GM08714 (cell line): ENCODE results near the gene ZNF710.

Source experiments
- H3K4me3 ChIP-seq: fragments of 200-500 bp; sonication (Bioruptor generic); 2 replicates; pipeline ENCODE4 v1.5.1; 2014; ENCODE audit warnings: mild to moderate bottlenecking, low read length, inconsistent platforms
- ZNF274 ChIP-seq: IDR thresholded peaks from 2 replicates; pipeline ENCODE4 v1.6.1; 2012; ENCODE audit warnings: mild to moderate bottlenecking, low read depth, low read length

Gene ZNF710

GRCh38 chr15:90090226-90090848 is 89.2 kb downstream of the ZNF710 start:
- H3K4me3 ChIP-seq: no peak overlapping the region
- TF ChIP-seq ZNF274: no peak

- no peak overlapping the region for H3K4me3 ChIP-seq
- no peak for TF ChIP-seq ZNF274
Measured at GRCh38 chr15:90091156-90091931, 90.2 kb downstream of the ZNF710 start.

- no peak for TF ChIP-seq ZNF274
- H3K4me3 ChIP-seq: no peak overlapping the region; the same call in 1 of the 2 replicates
Measured at GRCh38 chr15:90095521-90095959, 94.4 kb downstream of the ZNF710 start.

- TF ChIP-seq ZNF274: no peak
- peak overlapping the region; percentile 31; the same call in 1 of the 2 replicates for H3K4me3 ChIP-seq
Measured at GRCh38 chr15:90097475-90097874, 96.4 kb downstream of the ZNF710 start.

- TF ChIP-seq ZNF274: no peak
- H3K4me3 ChIP-seq: peak overlapping the region; percentile 90; the same call in 1 of the 2 replicates
Measured at GRCh38 chr15:90099072-90099867, 98.1 kb downstream of the ZNF710 start.

GRCh38 chr15:90099868-90100831 is 99.0 kb downstream of the ZNF710 start:
- peak overlapping the region; percentile 90; the same call in 1 of the 2 replicates for H3K4me3 ChIP-seq
- no peak for TF ChIP-seq ZNF274

- no peak for TF ChIP-seq ZNF274
- peak overlapping the region; percentile 90 for H3K4me3 ChIP-seq
Measured at GRCh38 chr15:90101130-90101968, 100.2 kb downstream of the ZNF710 start.

- peak within 1 kb of the TSS; percentile 90 for H3K4me3 ChIP-seq
- no peak for TF ChIP-seq ZNF274
Measured at GRCh38 chr15:90101969-90102890, 101.1 kb downstream of the ZNF710 start, which contains the start of gene IDH2. Gene IDH2 (minus strand): TSS chr15:90102468. CDS start chr15:90102390, 78 bp downstream.

- TF ChIP-seq ZNF274: no peak
- H3K4me3 ChIP-seq: no peak overlapping the region
Measured at GRCh38 chr15:90103701-90104329, 102.7 kb downstream of the ZNF710 start.

- no peak overlapping the region for H3K4me3 ChIP-seq
- TF ChIP-seq ZNF274: no peak
Measured at GRCh38 chr15:90104551-90104950, 103.4 kb downstream of the ZNF710 start.

GRCh38 chr15:90105521-90105920 is 104.4 kb downstream of the ZNF710 start:
- no peak overlapping the region for H3K4me3 ChIP-seq
- TF ChIP-seq ZNF274: no peak
